Loucy (cell line): ENCODE measurements around the gene TFEB.

ENCODE experiments used
- H2AFZ ChIP-seq: fragments of 200-600 bp; sonication (generic); 2 replicates; pipeline ENCODE4 v1.6.0; 2016; ENCODE audit warnings: antibody characterized with exemption, mild to moderate bottlenecking, low read length, moderate library complexity
- H3F3A ChIP-seq: fragments of 200-600 bp; 2 replicates; pipeline ENCODE4 v1.6.0; 2016; ENCODE audit warnings: antibody characterized with exemption, low read depth, mild to moderate bottlenecking
- H3K27me3 ChIP-seq: fragments of 200-600 bp; sonication (generic); 2 replicates; pipeline ENCODE4 v1.6.1; 2014; ENCODE audit warnings: low read length, mild to moderate bottlenecking; ENCODE audit not compliant: insufficient read depth, poor library complexity, severe bottlenecking
- H3K36me3 ChIP-seq: fragments of 200-600 bp; sonication (generic); 2 replicates; pipeline ENCODE4 v1.6.1; 2016; ENCODE audit warnings: low read length; ENCODE audit not compliant: insufficient read depth
- H3K4me1 ChIP-seq: fragments of 200-600 bp; sonication (generic); 2 replicates; pipeline ENCODE4 v1.5.1; 2014; ENCODE audit warnings: low read length, mild to moderate bottlenecking; ENCODE audit not compliant: insufficient read depth, poor library complexity, severe bottlenecking
- H3K4me2 ChIP-seq: fragments of 200-600 bp; sonication (generic); 2 replicates; pipeline ENCODE4 v1.6.0; 2014; ENCODE audit warnings: antibody characterized with exemption, low read length, low read depth, mild to moderate bottlenecking; ENCODE audit not compliant: poor library complexity, severe bottlenecking
- H3K4me3 ChIP-seq: fragments of 200-600 bp; sonication (generic); 2 replicates; pipeline ENCODE4 v1.5.1; 2014; ENCODE audit warnings: low read length, mild to moderate bottlenecking, mixed read lengths; ENCODE audit not compliant: poor library complexity, severe bottlenecking
- H3K79me2 ChIP-seq: fragments of 200-600 bp; sonication (generic); 2 replicates; pipeline ENCODE4 v1.6.1; 2014; ENCODE audit warnings: low read length; ENCODE audit not compliant: insufficient read depth
- H3K9ac ChIP-seq: fragments of 200-600 bp; sonication (generic); 2 replicates; pipeline ENCODE4 v1.6.0; 2014; ENCODE audit warnings: mild to moderate bottlenecking, low read depth, low read length, moderate library complexity; ENCODE audit not compliant: poor library complexity, severe bottlenecking
- H3K9me2 ChIP-seq: fragments of 200-600 bp; sonication (generic); replicated peaks from 2 replicates; pipeline ENCODE4 v1.6.1; 2016; ENCODE audit warnings: low read depth, low read length, mixed read lengths
- H3K9me3 ChIP-seq: fragments of 200-600 bp; sonication (generic); 2 replicates; pipeline ENCODE4 v1.6.1; 2014; ENCODE audit warnings: mild to moderate bottlenecking, antibody characterized with exemption, low read length, low read depth; ENCODE audit not compliant: insufficient read depth
- H4K20me1 ChIP-seq: fragments of 200-600 bp; sonication (generic); 2 replicates; pipeline ENCODE4 v1.6.0; 2014; ENCODE audit warnings: antibody characterized with exemption, low read length, mild to moderate bottlenecking; ENCODE audit not compliant: insufficient read depth, poor library complexity, severe bottlenecking
- EZH2phosphoT487 ChIP-seq: fragments of 200-600 bp; IDR thresholded peaks from 2 replicates; pipeline ENCODE4 v1.6.1; 2018; ENCODE audit warnings: antibody characterized with exemption, mild to moderate bottlenecking, moderate library complexity, borderline replicate concordance
- TF ChIP-seq, protein P1 (sequence below): fragments of 200-600 bp; sonication (generic); conservative IDR thresholded peaks from 2 replicates; pipeline ENCODE4 v1.5.1; 2014; ENCODE audit warnings: mild to moderate bottlenecking, antibody characterized with exemption, low read length

Gene TFEB

DNA sequence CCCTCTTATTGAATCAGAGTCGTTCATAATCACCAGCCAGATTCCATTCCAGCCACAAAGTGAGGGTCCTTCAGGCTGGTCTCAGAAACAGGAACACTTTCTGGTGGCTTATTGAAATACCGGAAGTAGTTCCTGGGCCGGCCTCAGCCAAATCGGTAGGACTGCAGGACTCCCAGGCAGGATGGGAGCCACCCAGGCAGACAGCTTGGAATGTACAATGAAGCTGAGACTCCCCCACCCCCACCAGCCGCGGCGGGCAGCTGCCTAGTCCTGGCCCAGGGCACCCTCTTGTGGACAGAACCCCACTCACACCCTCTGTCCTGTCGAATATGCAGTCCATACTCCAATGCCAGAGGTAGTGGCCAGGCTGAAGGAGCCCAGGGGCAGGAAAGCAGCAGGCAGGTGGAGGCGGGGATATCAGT, 53.3 kb downstream of the TFEB start:
- no peaks in the 10 kb centered on the region for H3K9me3 ChIP-seq
- H3K4me3 ChIP-seq, result no peak overlapping the region
- peak overlapping the region; percentile 25 for H3K4me2 ChIP-seq
- H3K4me1 ChIP-seq, result peaks cover 10% of the 10 kb centered on the region
- no peaks in the 10 kb centered on the region for H3K79me2 ChIP-seq
- H2AFZ ChIP-seq, result no peak overlapping the region
- H4K20me1 ChIP-seq, result no peaks in the 10 kb centered on the region
- H3K9ac ChIP-seq, result no peak overlapping the region
- no peaks in the 10 kb centered on the region for H3K27me3 ChIP-seq
- H3F3A ChIP-seq, result no peaks in the 10 kb centered on the region
- H3K9me2 ChIP-seq, result no peaks in the 10 kb centered on the region
- no peaks in the 10 kb centered on the region for H3K36me3 ChIP-seq
- TF ChIP-seq, protein P1, sequence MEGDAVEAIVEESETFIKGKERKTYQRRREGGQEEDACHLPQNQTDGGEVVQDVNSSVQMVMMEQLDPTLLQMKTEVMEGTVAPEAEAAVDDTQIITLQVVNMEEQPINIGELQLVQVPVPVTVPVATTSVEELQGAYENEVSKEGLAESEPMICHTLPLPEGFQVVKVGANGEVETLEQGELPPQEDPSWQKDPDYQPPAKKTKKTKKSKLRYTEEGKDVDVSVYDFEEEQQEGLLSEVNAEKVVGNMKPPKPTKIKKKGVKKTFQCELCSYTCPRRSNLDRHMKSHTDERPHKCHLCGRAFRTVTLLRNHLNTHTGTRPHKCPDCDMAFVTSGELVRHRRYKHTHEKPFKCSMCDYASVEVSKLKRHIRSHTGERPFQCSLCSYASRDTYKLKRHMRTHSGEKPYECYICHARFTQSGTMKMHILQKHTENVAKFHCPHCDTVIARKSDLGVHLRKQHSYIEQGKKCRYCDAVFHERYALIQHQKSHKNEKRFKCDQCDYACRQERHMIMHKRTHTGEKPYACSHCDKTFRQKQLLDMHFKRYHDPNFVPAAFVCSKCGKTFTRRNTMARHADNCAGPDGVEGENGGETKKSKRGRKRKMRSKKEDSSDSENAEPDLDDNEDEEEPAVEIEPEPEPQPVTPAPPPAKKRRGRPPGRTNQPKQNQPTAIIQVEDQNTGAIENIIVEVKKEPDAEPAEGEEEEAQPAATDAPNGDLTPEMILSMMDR, result peak; percentile 87
- TF ChIP-seq EZH2phosphoT487, result no peak

DNA sequence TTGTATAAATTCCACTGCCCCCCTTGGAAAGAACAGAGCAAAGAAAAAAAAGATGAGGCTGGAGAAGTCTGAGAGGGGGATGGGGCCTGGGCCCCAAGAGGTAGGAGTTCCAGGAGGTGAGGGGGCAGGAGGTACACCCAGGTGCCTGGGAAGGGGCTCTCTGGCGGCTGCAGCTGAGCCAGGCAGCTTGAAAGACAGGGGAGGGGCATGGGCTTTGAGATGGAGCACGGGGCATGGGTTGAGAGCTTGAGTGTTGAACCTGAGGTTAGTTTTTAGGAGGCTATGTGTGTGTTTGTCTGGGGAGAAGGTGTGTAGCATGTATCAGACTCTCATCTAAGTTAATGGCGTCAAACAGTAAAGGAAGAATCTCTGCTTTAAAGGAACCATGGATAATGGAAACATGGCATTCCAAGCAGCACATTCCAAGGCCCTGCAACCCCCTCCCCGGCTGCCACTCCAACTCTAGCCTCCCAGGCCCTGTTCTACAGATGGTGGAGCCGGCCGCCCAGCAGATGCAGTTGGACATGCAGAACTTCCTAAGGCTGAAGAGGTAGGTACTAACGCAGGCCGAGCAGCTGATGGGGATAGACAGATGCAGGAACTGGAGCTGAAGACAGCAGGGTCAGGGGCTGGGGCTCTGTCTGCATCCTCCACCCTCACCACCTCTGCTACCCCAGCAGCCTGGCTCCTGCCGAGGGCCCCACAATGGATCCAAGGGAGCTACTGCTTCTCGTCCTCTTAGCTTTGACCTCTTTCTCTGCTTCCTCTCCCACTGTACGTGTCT, 55.0 kb downstream of the TFEB start:
- Histone ChIP-seq H3K4me1 (peaks cover 10% of the 10 kb centered on the region), H4K20me1 (no peaks in the 10 kb centered on the region), H3K79me2 (no peaks in the 10 kb centered on the region), H3K4me2 (no peak overlapping the region), H3K36me3 (no peaks in the 10 kb centered on the region), H3K9me3 (no peaks in the 10 kb centered on the region), H3K4me3 (no peak overlapping the region), H3K9ac (no peak overlapping the region), H2AFZ (peak overlapping the region; percentile 66), H3F3A (no peaks in the 10 kb centered on the region), H3K27me3 (no peaks in the 10 kb centered on the region), H3K9me2 (no peaks in the 10 kb centered on the region)
- TF ChIP-seq EZH2phosphoT487, result no peak
- TF ChIP-seq, protein P1, result no peak

DNA sequence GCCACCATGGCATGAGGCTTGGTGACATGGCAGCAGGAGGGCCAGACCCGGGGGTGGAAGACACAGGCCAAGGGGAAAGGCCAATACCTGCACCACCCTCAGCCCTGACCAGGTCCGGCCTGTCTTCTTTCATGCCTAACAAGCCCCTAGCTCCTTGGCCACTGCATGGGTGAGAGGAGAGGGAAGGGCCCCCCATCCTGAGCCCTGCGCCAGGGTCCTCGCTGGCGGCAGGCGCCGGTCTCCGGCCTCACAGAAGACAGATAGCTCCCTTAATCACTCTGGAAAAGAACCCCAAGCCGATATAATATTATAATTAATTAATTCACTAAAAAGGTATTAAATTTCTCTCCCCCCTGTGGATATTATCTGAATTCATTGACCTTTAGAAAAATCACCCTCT, 55.7 kb downstream of the TFEB start:
- H3K9me3 ChIP-seq, result no peaks in the 10 kb centered on the region
- no peak overlapping the region for H3K4me2 ChIP-seq
- no peaks in the 10 kb centered on the region for H4K20me1 ChIP-seq
- no peaks in the 10 kb centered on the region for H3K27me3 ChIP-seq
- TF ChIP-seq EZH2phosphoT487, result no peak
- TF ChIP-seq, protein P1, result no peak
- peaks cover 10% of the 10 kb centered on the region for H3K4me1 ChIP-seq
- peak overlapping the region; percentile 25 for H3K9ac ChIP-seq
- no peaks in the 10 kb centered on the region for H3K9me2 ChIP-seq
- H3K36me3 ChIP-seq, result no peaks in the 10 kb centered on the region
- no peaks in the 10 kb centered on the region for H3K79me2 ChIP-seq
- H3F3A ChIP-seq, result no peaks in the 10 kb centered on the region
- H2AFZ ChIP-seq, result no peak overlapping the region
- no peak overlapping the region for H3K4me3 ChIP-seq
